ENCODE measurements around the gene APOA5. TPM values are rescaled to one million over a fixed set of nuclear protein-coding genes. Genes with fewer than 3 reads are reported as not detected.

Gene APOA5
- total and polyA plus RNA-seq, 9 donors: not detected

GRCh38 chr11:116826751-116827431, 35.2 kb upstream of the APOA5 start:
- H3K9me3 ChIP-seq (replicated peaks; ENCODE audit: control insufficient read depth, low read depth, low read length): no peaks in the 10 kb centered on the region
- H3K4me3 ChIP-seq (ENCODE audit: low read length): no peak overlapping the region
- WGBS (ENCODE audit: insufficient coverage): 40% methylated on average over 8 of the region's 9 CpGs
- H3K4me1 ChIP-seq (ENCODE audit: control insufficient read depth, insufficient read depth, low read length): peaks cover 3% of the 10 kb centered on the region
- H3K27ac ChIP-seq (ENCODE audit: low read length): no peak overlapping the region
- no peaks in the 10 kb centered on the region for H3K27me3 ChIP-seq (ENCODE audit: control insufficient read depth, insufficient read depth, low read length)
- DNase-seq: no peak
- H3K36me3 ChIP-seq (ENCODE audit: control insufficient read depth, insufficient read depth, low read length): no peaks in the 10 kb centered on the region

GRCh38 chr11:116825854-116826750, 34.4 kb upstream of the APOA5 start:
- 79% methylated on average over 22 of the region's 22 CpGs for WGBS (ENCODE audit: insufficient coverage)
- Histone ChIP-seq H3K4me1 (ENCODE audit: control insufficient read depth, insufficient read depth, low read length) (peaks cover 3% of the 10 kb centered on the region), H3K9me3 (replicated peaks; ENCODE audit: control insufficient read depth, low read depth, low read length) (no peaks in the 10 kb centered on the region), H3K27me3 (ENCODE audit: control insufficient read depth, insufficient read depth, low read length) (peaks cover 2% of the 10 kb centered on the region), H3K36me3 (ENCODE audit: control insufficient read depth, insufficient read depth, low read length) (no peaks in the 10 kb centered on the region), H3K4me3 (ENCODE audit: low read length) (no peak overlapping the region), H3K27ac (ENCODE audit: low read length) (no peak overlapping the region)
- no peak for DNase-seq

- 75% methylated on average over 5 of the region's 5 CpGs for WGBS (ENCODE audit: insufficient coverage)
- Histone ChIP-seq H3K27me3 (ENCODE audit: control insufficient read depth, insufficient read depth, low read length) (peaks cover 2% of the 10 kb centered on the region), H3K27ac (ENCODE audit: low read length) (no peak overlapping the region), H3K9me3 (replicated peaks; ENCODE audit: control insufficient read depth, low read depth, low read length) (no peaks in the 10 kb centered on the region), H3K4me3 (ENCODE audit: low read length) (no peak overlapping the region), H3K36me3 (ENCODE audit: control insufficient read depth, insufficient read depth, low read length) (no peaks in the 10 kb centered on the region), H3K4me1 (ENCODE audit: control insufficient read depth, insufficient read depth, low read length) (peaks cover 3% of the 10 kb centered on the region)
- DNase-seq: no peak
Measured at GRCh38 chr11:116825434-116825833, 33.8 kb upstream of the APOA5 start.

- peaks cover 2% of the 10 kb centered on the region for H3K27me3 ChIP-seq (ENCODE audit: control insufficient read depth, insufficient read depth, low read length)
- no peaks in the 10 kb centered on the region for H3K4me1 ChIP-seq (ENCODE audit: control insufficient read depth, insufficient read depth, low read length)
- DNase-seq: no peak
- H3K4me3 ChIP-seq (ENCODE audit: low read length): no peak within 1 kb of the TSS
- H3K36me3 ChIP-seq (ENCODE audit: control insufficient read depth, insufficient read depth, low read length): no peaks in the 10 kb centered on the region
- H3K27ac ChIP-seq (ENCODE audit: low read length): no peak within 1 kb of the TSS
- WGBS (ENCODE audit: insufficient coverage): 72% methylated on average over 9 of the region's 16 CpGs
- H3K9me3 ChIP-seq (replicated peaks; ENCODE audit: control insufficient read depth, low read depth, low read length): no peaks in the 10 kb centered on the region
Measured at GRCh38 chr11:116823031-116823843, 31.6 kb upstream of the APOA5 start, which contains the start of gene APOA4. Gene APOA4, minus strand, starts transcription at chr11:116823304. Its CDS starts 113 bp downstream, at chr11:116823191.

GRCh38 chr11:116822575-116822974, 30.9 kb upstream of the APOA5 start:
- no peaks in the 10 kb centered on the region for H3K36me3 ChIP-seq (ENCODE audit: control insufficient read depth, insufficient read depth, low read length)
- no peaks in the 10 kb centered on the region for H3K9me3 ChIP-seq (replicated peaks; ENCODE audit: control insufficient read depth, low read depth, low read length)
- peaks cover 2% of the 10 kb centered on the region for H3K27me3 ChIP-seq (ENCODE audit: control insufficient read depth, insufficient read depth, low read length)
- no peak for DNase-seq
- H3K4me3 ChIP-seq (ENCODE audit: low read length): no peak overlapping the region
- no peak overlapping the region for H3K27ac ChIP-seq (ENCODE audit: low read length)
- H3K4me1 ChIP-seq (ENCODE audit: control insufficient read depth, insufficient read depth, low read length): no peaks in the 10 kb centered on the region
- 67% methylated on average over 4 of the region's 5 CpGs for WGBS (ENCODE audit: insufficient coverage)

GRCh38 chr11:116821050-116821918, 29.6 kb upstream of the APOA5 start:
- no peak overlapping the region for H3K27ac ChIP-seq (ENCODE audit: low read length)
- H3K9me3 ChIP-seq (replicated peaks; ENCODE audit: control insufficient read depth, low read depth, low read length): no peaks in the 10 kb centered on the region
- WGBS (ENCODE audit: insufficient coverage): 89% methylated on average over 50 of the region's 51 CpGs
- peaks cover 2% of the 10 kb centered on the region for H3K27me3 ChIP-seq (ENCODE audit: control insufficient read depth, insufficient read depth, low read length)
- no peak overlapping the region for H3K4me3 ChIP-seq (ENCODE audit: low read length)
- DNase-seq: no peak
- no peaks in the 10 kb centered on the region for H3K36me3 ChIP-seq (ENCODE audit: control insufficient read depth, insufficient read depth, low read length)
- no peaks in the 10 kb centered on the region for H3K4me1 ChIP-seq (ENCODE audit: control insufficient read depth, insufficient read depth, low read length)

- no peak for DNase-seq
- no peak overlapping the region for H3K27ac ChIP-seq (ENCODE audit: low read length)
- 86% methylated on average over 8 of the region's 9 CpGs for WGBS (ENCODE audit: insufficient coverage)
- H3K4me1 ChIP-seq (ENCODE audit: control insufficient read depth, insufficient read depth, low read length): no peaks in the 10 kb centered on the region
- no peak overlapping the region for H3K4me3 ChIP-seq (ENCODE audit: low read length)
- H3K9me3 ChIP-seq (replicated peaks; ENCODE audit: control insufficient read depth, low read depth, low read length): no peaks in the 10 kb centered on the region
- H3K36me3 ChIP-seq (ENCODE audit: control insufficient read depth, insufficient read depth, low read length): no peaks in the 10 kb centered on the region
- peaks cover 2% of the 10 kb centered on the region for H3K27me3 ChIP-seq (ENCODE audit: control insufficient read depth, insufficient read depth, low read length)
Measured at GRCh38 chr11:116819049-116819448, 27.4 kb upstream of the APOA5 start.

- no peak for DNase-seq
- Histone ChIP-seq H3K4me3 (ENCODE audit: low read length) (no peak overlapping the region), H3K9me3 (replicated peaks; ENCODE audit: control insufficient read depth, low read depth, low read length) (no peaks in the 10 kb centered on the region), H3K36me3 (ENCODE audit: control insufficient read depth, insufficient read depth, low read length) (no peaks in the 10 kb centered on the region), H3K4me1 (ENCODE audit: control insufficient read depth, insufficient read depth, low read length) (no peaks in the 10 kb centered on the region), H3K27me3 (ENCODE audit: control insufficient read depth, insufficient read depth, low read length) (peaks cover 5% of the 10 kb centered on the region), H3K27ac (ENCODE audit: low read length) (no peak overlapping the region)
- no CpG with 5 or more reads among the region's 6 CpGs for WGBS (ENCODE audit: insufficient coverage)
Measured at GRCh38 chr11:116814502-116814901, 22.8 kb upstream of the APOA5 start.

GRCh38 chr11:116813781-116814471, 22.2 kb upstream of the APOA5 start:
- WGBS (ENCODE audit: insufficient coverage): 73% methylated on average over 4 of the region's 5 CpGs
- H3K36me3 ChIP-seq (ENCODE audit: control insufficient read depth, insufficient read depth, low read length): no peaks in the 10 kb centered on the region
- no peak for DNase-seq

More at GRCh38 chr11:116813781-116814471, 22.2 kb upstream of the APOA5 start:
- no peak overlapping the region for H3K27ac ChIP-seq (ENCODE audit: low read length)
- no peaks in the 10 kb centered on the region for H3K9me3 ChIP-seq (replicated peaks; ENCODE audit: control insufficient read depth, low read depth, low read length)
- peaks cover 5% of the 10 kb centered on the region for H3K27me3 ChIP-seq (ENCODE audit: control insufficient read depth, insufficient read depth, low read length)
- no peak overlapping the region for H3K4me3 ChIP-seq (ENCODE audit: low read length)
- no peaks in the 10 kb centered on the region for H3K4me1 ChIP-seq (ENCODE audit: control insufficient read depth, insufficient read depth, low read length)

Data from muscle of leg (tissue), 11 donors.